ENCODE data around the gene SLC35B3. TPM values are rescaled to one million over a fixed set of nuclear protein-coding genes. Genes with fewer than 3 reads are reported as not detected.

SLC35B3 gene
- total and polyA plus RNA-seq, 12 donors = 8.2 to 19.8 (median 13.1) TPM

- Histone ChIP-seq H3K27ac (no peak overlapping the region), H3K27me3 (no peaks in the 10 kb centered on the region), H3K4me3 (no peak overlapping the region), H3K36me3 (replicated peaks in 1 of 2) (no peaks in the 10 kb centered on the region), H3K9me3 (replicated peaks in 1 of 3) (no peaks in the 10 kb centered on the region), H3K4me1 (replicated peaks in 1 of 2) (no peaks in the 10 kb centered on the region)
- intact Hi-C loops (cut with DNase I) = no loop called here
- no peak for TF ChIP-seq CTCF (IDR thresholded peaks at IDR 0.05)
- TF ChIP-seq POLR2A (IDR thresholded peaks at IDR 0.05) = no peak
- DNase-seq = no peak
- 58 to 66% (median 62%) methylated on average over 2 of the region's 2 CpGs for WGBS, 4 donors
Observed at GRCh38 chr6:8392569-8392968, 42.8 kb downstream of the SLC35B3 start.

GRCh38 chr6:8391934-8392333 lies 43.4 kb downstream of the SLC35B3 start:
- Histone ChIP-seq H3K4me1 (replicated peaks in 1 of 2) (no peaks in the 10 kb centered on the region), H3K36me3 (replicated peaks in 1 of 2) (no peaks in the 10 kb centered on the region), H3K4me3 (no peak overlapping the region), H3K27me3 (no peaks in the 10 kb centered on the region), H3K9me3 (replicated peaks in 1 of 3) (no peaks in the 10 kb centered on the region), H3K27ac (no peak overlapping the region)
- intact Hi-C loops (cut with DNase I) = no loop called here
- TF ChIP-seq POLR2A (IDR thresholded peaks at IDR 0.05) = no peak
- TF ChIP-seq CTCF (IDR thresholded peaks at IDR 0.05) = no peak
- no peak for DNase-seq

- Histone ChIP-seq H3K27ac (no peak overlapping the region), H3K27me3 (no peaks in the 10 kb centered on the region), H3K36me3 (replicated peaks in 1 of 2) (no peaks in the 10 kb centered on the region), H3K4me3 (no peak overlapping the region), H3K9me3 (replicated peaks in 1 of 3) (no peaks in the 10 kb centered on the region), H3K4me1 (replicated peaks in 1 of 2) (no peaks in the 10 kb centered on the region)
- WGBS, 4 donors = 69 to 85% (median 76%) methylated on average over 4 of the region's 4 CpGs
- no peak for TF ChIP-seq CTCF (IDR thresholded peaks at IDR 0.05)
- no peak for TF ChIP-seq POLR2A (IDR thresholded peaks at IDR 0.05)
- no peak for DNase-seq
- intact Hi-C loops (cut with DNase I) = no loop called here
Observed at GRCh38 chr6:8389036-8389818, 46.1 kb downstream of the SLC35B3 start.

- intact Hi-C loops (cut with DNase I) = no loop called here
- DNase-seq = no peak
- Histone ChIP-seq H3K36me3 (replicated peaks in 1 of 2) (no peaks in the 10 kb centered on the region), H3K9me3 (replicated peaks in 1 of 3) (no peaks in the 10 kb centered on the region), H3K27ac (no peak overlapping the region), H3K4me1 (replicated peaks in 1 of 2) (no peaks in the 10 kb centered on the region), H3K27me3 (no peaks in the 10 kb centered on the region), H3K4me3 (no peak overlapping the region)
- TF ChIP-seq POLR2A (IDR thresholded peaks at IDR 0.05) (no peak), CTCF (IDR thresholded peaks at IDR 0.05) (no peak)
- WGBS, 4 donors = 74 to 79% (median 75%) methylated on average over 11 of the region's 11 CpGs
Observed at GRCh38 chr6:8387942-8388437, 47.4 kb downstream of the SLC35B3 start.

All from adrenal gland (tissue), 12 donors.